Smooth muscle cell (in vitro differentiated cells): ENCODE measurements around the gene LRRC8E. TPM values are rescaled to one million over a fixed set of nuclear protein-coding genes. Genes with fewer than 3 reads are reported as not detected.

Experiments
- DNase-seq: peaks from one replicate; lab custom pipeline; 2025; ENCODE audit not compliant: unreplicated experiment; lab: John Stamatoyannopoulos, UW
- H2AFZ ChIP-seq: fragments of 200-600 bp; sonication (generic); 2 replicates; pipeline ENCODE4 v1.6.0; 2016; ENCODE audit warnings: antibody characterized with exemption, low read depth, mild to moderate bottlenecking
- H3F3A ChIP-seq: fragments of 200-600 bp; sonication (generic); 2 replicates; pipeline ENCODE4 v1.6.0; 2017; ENCODE audit warnings: antibody characterized with exemption, low read depth
- H3K27ac ChIP-seq: fragments of 200-600 bp; sonication (generic); 2 replicates; pipeline ENCODE4 v1.5.1; 2016; ENCODE audit warnings: low read depth, mild to moderate bottlenecking
- H3K27me3 ChIP-seq: fragments of 200-600 bp; sonication (generic); 2 replicates; pipeline ENCODE4 v1.6.1; 2016; ENCODE audit warnings: low read depth, mild to moderate bottlenecking
- H3K36me3 ChIP-seq: fragments of 200-600 bp; sonication (generic); 2 replicates; pipeline ENCODE4 v1.5.1; 2016; ENCODE audit warnings: low read depth
- H3K4me1 ChIP-seq: fragments of 200-600 bp; sonication (generic); 2 replicates; pipeline ENCODE4 v1.5.1; 2016; ENCODE audit warnings: low read depth
- H3K4me2 ChIP-seq: fragments of 200-600 bp; sonication (generic); 2 replicates; pipeline ENCODE4 v1.6.0; 2016; ENCODE audit warnings: mild to moderate bottlenecking
- H3K4me3 ChIP-seq: fragments of 200-600 bp; sonication (generic); 2 replicates; pipeline ENCODE4 v1.5.1; 2016; ENCODE audit warnings: mild to moderate bottlenecking
- H3K79me2 ChIP-seq: fragments of 200-600 bp; sonication (generic); 2 replicates; pipeline ENCODE4 v1.6.0; 2016; ENCODE audit warnings: low read depth, mild to moderate bottlenecking
- H3K9ac ChIP-seq: fragments of 200-600 bp; sonication (generic); 2 replicates; pipeline ENCODE4 v1.6.0; 2016; ENCODE audit warnings: low read depth
- H3K9me3 ChIP-seq: fragments of 200-600 bp; sonication (generic); replicated peaks from 2 replicates; pipeline ENCODE4 v1.5.1; 2016; ENCODE audit warnings: low read depth
- H4K20me1 ChIP-seq: fragments of 200-600 bp; sonication (generic); 2 replicates; pipeline ENCODE4 v1.6.0; 2016; ENCODE audit warnings: low read depth
- WGBS: methylation state at CpG from one replicate; pipeline ENCODE4 v1.1.7; 2016; ENCODE audit warnings: low lambda C conversion rate; 5-methylcytosine and 5-hydroxymethylcytosine counted together
- polyA plus RNA-seq: library from polyadenylated mRNA; unstranded; fragments of >200 nt; fragmentation: Nextera tagmentation; extraction: Ambion mirVana; gene quantifications from 2 replicates; pipeline ENCODE4 v1.2.1, GENCODE V29; 2016
- total RNA-seq: library from RNA; depleted of rRNA; stranded (reverse); fragments of >200 nt; gene quantifications from 2 replicates; pipeline ENCODE4 v1.2.3, GENCODE V29; 2014
- TF ChIP-seq, protein P1 (sequence below): fragments of 200-600 bp; sonication (generic); IDR thresholded peaks from 2 replicates; pipeline ENCODE4 v1.5.1; 2017; ENCODE audit warnings: borderline replicate concordance, mild to moderate bottlenecking, antibody characterized with exemption; ENCODE audit not compliant: insufficient read depth, poor library complexity, severe bottlenecking

Gene LRRC8E
- total and polyA plus RNA-seq, 2 experiments from 2014 or later, result 7.4 to 7.8 TPM

DNA sequence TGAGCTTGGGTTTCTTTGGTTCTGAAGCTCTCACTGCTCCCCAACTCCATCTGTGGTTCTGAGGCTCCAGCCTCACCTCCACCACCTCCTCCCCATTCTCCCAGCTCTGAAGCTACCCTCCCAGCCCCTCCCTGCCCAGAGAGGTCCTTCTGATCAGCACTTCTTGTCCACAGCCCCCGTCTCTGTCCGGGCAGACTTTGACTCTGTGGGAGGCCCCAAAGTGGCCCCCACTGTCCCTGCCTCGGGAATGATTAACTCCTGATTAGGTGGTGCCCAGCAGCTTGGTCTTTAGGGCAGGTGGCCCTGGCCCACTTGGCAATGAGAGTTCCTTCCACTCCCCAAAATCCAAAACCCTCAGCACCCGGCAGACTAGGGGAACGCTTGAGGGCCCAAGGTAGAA, 43.9 kb upstream of the LRRC8E start:
- Histone ChIP-seq H3K79me2 (no peaks in the 10 kb centered on the region), H3F3A (no peaks in the 10 kb centered on the region), H3K4me2 (no peak overlapping the region), H3K9ac (no peak overlapping the region), H3K36me3 (no peaks in the 10 kb centered on the region), H3K4me1 (no peaks in the 10 kb centered on the region), H4K20me1 (peaks cover 40% of the 10 kb centered on the region), H3K27me3 (no peaks in the 10 kb centered on the region), H3K9me3 (no peaks in the 10 kb centered on the region), H2AFZ (no peak overlapping the region), H3K4me3 (no peak overlapping the region), H3K27ac (no peak overlapping the region)
- 88% methylated on average over 5 of the region's 5 CpGs for WGBS
- DNase-seq, result no peak
- TF ChIP-seq, protein P1, sequence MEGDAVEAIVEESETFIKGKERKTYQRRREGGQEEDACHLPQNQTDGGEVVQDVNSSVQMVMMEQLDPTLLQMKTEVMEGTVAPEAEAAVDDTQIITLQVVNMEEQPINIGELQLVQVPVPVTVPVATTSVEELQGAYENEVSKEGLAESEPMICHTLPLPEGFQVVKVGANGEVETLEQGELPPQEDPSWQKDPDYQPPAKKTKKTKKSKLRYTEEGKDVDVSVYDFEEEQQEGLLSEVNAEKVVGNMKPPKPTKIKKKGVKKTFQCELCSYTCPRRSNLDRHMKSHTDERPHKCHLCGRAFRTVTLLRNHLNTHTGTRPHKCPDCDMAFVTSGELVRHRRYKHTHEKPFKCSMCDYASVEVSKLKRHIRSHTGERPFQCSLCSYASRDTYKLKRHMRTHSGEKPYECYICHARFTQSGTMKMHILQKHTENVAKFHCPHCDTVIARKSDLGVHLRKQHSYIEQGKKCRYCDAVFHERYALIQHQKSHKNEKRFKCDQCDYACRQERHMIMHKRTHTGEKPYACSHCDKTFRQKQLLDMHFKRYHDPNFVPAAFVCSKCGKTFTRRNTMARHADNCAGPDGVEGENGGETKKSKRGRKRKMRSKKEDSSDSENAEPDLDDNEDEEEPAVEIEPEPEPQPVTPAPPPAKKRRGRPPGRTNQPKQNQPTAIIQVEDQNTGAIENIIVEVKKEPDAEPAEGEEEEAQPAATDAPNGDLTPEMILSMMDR, result no peak

DNA sequence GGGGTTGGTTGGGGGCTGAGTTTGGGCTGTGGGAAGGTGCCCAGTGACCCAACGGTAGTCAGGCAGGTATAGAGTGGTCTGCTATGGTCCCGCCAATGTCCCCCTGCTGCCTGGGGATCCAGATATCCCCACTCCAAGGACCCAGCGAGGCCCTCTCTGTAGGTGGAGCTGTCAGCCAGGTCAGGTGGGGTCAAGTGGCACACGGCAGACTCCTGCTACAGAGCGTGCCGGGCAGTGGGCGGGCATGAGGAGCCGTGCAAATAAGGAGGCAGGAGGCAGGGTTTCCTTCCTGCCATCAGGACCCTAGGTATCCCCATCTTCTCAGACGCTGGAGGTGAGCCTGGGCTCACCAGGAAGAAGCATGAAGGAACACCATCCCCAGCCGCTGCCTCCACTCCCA, 43.4 kb upstream of the LRRC8E start:
- TF ChIP-seq, protein P1, result no peak

DNA sequence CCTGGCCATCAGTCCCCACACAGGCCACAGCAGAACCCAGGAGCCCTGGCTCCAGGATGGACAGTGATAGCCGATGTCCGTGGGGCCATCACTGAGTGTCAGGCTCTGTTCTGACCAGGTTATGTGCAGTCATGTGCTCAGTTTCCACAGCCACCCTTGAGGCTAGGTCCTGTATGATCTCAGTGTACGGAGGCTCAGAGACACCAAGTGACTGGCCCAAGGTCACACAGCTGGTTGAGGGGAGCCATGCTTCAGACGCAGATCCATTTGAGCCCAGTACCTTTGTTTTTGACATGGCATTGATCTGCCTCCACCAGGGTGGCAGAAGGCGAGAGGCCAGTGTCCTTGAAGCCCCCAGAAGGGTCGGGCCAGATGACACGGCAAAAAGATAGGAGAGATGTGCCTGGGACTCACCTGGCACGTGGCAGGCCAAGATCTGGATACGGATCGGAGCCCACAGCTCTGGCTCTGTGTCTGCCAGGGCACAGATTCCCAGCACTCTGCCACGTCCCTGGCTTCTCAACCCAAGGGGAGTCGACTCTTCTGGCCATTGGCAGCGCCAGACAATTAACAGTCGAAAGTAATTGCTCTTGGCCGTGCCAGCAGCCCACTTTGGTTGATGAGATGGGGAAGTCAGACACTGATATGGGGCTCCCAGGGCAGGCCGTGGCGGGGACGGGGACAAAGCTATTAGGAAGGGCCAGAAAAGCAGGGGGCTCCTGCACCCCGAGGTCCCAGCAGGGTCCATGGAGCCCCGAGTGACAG, 42.7 kb upstream of the LRRC8E start:
- no peak for DNase-seq

More for the DNA sequence above, 43.4 kb upstream of the LRRC8E start:
- Histone ChIP-seq H3K9me3 (no peaks in the 10 kb centered on the region), H3K79me2 (no peaks in the 10 kb centered on the region), H3K9ac (no peak overlapping the region), H3K36me3 (no peaks in the 10 kb centered on the region), H3K4me2 (no peak overlapping the region), H3K4me3 (no peak overlapping the region), H3K27me3 (no peaks in the 10 kb centered on the region), H2AFZ (no peak overlapping the region), H3F3A (no peaks in the 10 kb centered on the region), H3K27ac (no peak overlapping the region), H4K20me1 (peaks cover 46% of the 10 kb centered on the region), H3K4me1 (no peaks in the 10 kb centered on the region)
- 91% methylated on average over 10 of the region's 10 CpGs for WGBS
- no peak for DNase-seq

More for the DNA sequence above, 42.7 kb upstream of the LRRC8E start:
- TF ChIP-seq, protein P1, result no peak
- Histone ChIP-seq H3K79me2 (no peaks in the 10 kb centered on the region), H3F3A (no peaks in the 10 kb centered on the region), H3K4me3 (no peak overlapping the region), H3K9ac (no peak overlapping the region), H4K20me1 (peaks cover 46% of the 10 kb centered on the region), H3K27ac (no peak overlapping the region), H3K36me3 (no peaks in the 10 kb centered on the region), H3K4me1 (no peaks in the 10 kb centered on the region), H3K9me3 (no peaks in the 10 kb centered on the region), H2AFZ (no peak overlapping the region), H3K27me3 (no peaks in the 10 kb centered on the region), H3K4me2 (no peak overlapping the region)
- 92% methylated on average over 20 of the region's 20 CpGs for WGBS
